GM19035 (cell line): ENCODE data around the gene SNX11.

ENCODE experiments used
- ATAC-seq: cut with Tn5 transposase; IDR thresholded peaks from one replicate; pipeline ENCODE4 v1.9.1; 2021; ENCODE audit not compliant: unreplicated experiment

SNX11 gene

GRCh38 chr17:48161127-48161905 lies 53.8 kb downstream of the SNX11 start:
- no peak for ATAC-seq

GRCh38 chr17:48162306-48162934 lies 54.9 kb downstream of the SNX11 start:
- no peak for ATAC-seq

GRCh38 chr17:48162946-48163506 lies 55.5 kb downstream of the SNX11 start:
- ATAC-seq, result no peak

GRCh38 chr17:48163809-48164208 lies 56.2 kb downstream of the SNX11 start:
- ATAC-seq, result no peak

GRCh38 chr17:48169926-48170325 lies 62.4 kb downstream of the SNX11 start:
- ATAC-seq, result no peak
